ENCODE results near the gene RB1. TPM values are rescaled to one million over a fixed set of nuclear protein-coding genes. Genes with fewer than 3 reads are reported as not detected.

RB1 gene
- total RNA-seq, 1 experiment from 2014 or later, result 36.7 TPM

GRCh38 chr13:48333976-48334375 is 30.4 kb downstream of the RB1 start:
- ChIA-PET POLR2A (no interaction called here), CTCF (interaction anchor here (0.7 to 3.8 kb wide), 8 partner anchors 10 to 435 kb away, joined by 3 to 65 read pairs (median 5); no protein-coding TSS in a partner anchor), RAD21 (ENCODE audit: low non-redundant PET in 1 of 2, low total read pairs in 2 of 2, uncharacterized antibody in 2 of 2, unreplicated experiment in 2 of 2) (interaction anchor here (1.2 to 2.2 kb wide), 3 partner anchors 10 to 247 kb away, joined by 3 to 16 read pairs (median 7); no protein-coding TSS in a partner anchor)
- Histone ChIP-seq H4K20me1 (ENCODE audit: insufficient read depth) (no peaks in the 10 kb centered on the region), H3K4me2 (ENCODE audit: low read length) (no peak overlapping the region), H3K9me2 (ENCODE audit: insufficient read depth) (no peaks in the 10 kb centered on the region), H3K36me3 (ENCODE audit: control insufficient read depth in 1 of 2, insufficient read depth in 2 of 2, low read length in 2 of 2) (no peaks in the 10 kb centered on the region), H3K27me3 (ENCODE audit: insufficient read depth, low read length) (no peaks in the 10 kb centered on the region), H3K4me1 (ENCODE audit: control insufficient read depth in 1 of 2, insufficient read depth in 2 of 2, low read length in 2 of 2) (no peaks in the 10 kb centered on the region), H3K9me3 (ENCODE audit: control insufficient read depth in 1 of 2, insufficient read depth in 1 of 2, low read depth in 1 of 2, low read length in 2 of 2) (no peaks in the 10 kb centered on the region), H3K9ac (ENCODE audit: low read length) (no peak overlapping the region), H3K4me3 (replicated peaks in 1 of 2; ENCODE audit: low read depth in 1 of 2, low read length in 2 of 2) (no peak overlapping the region), H3K79me2 (ENCODE audit: insufficient read depth, low read length) (no peaks in the 10 kb centered on the region), H3K27ac (ENCODE audit: low read depth, low read length) (no peak overlapping the region), H2AFZ (ENCODE audit: low read depth, low read length, poor library complexity, severe bottlenecking) (no peak overlapping the region)
- TF ChIP-seq POLR2A (IDR thresholded peaks at IDR 0.05; ENCODE audit: borderline replicate concordance, extremely low read depth, insufficient read depth, insufficient read length) (no peak), YY1 (IDR thresholded peaks at IDR 0.05; ENCODE audit: extremely low read depth, insufficient replicate concordance, low read depth, low read length) (no peak), EGR1 (IDR thresholded peaks at IDR 0.05; ENCODE audit: low read depth) (no peak), TCF7L2 (IDR thresholded peaks at IDR 0.05; ENCODE audit: borderline replicate concordance, extremely low read depth, insufficient read depth, insufficient read length) (no peak), ZNF274 (IDR thresholded peaks at IDR 0.05; ENCODE audit: low read depth, low read length) (no peak), JUND (IDR thresholded peaks at IDR 0.05) (no peak), FOSL1 (IDR thresholded peaks at IDR 0.05; ENCODE audit: low read depth) (no peak), REST (IDR thresholded peaks at IDR 0.05; ENCODE audit: low read depth) (no peak), SP1 (IDR thresholded peaks at IDR 0.05; ENCODE audit: low read depth) (no peak), MAX (IDR thresholded peaks at IDR 0.05) (no peak), ATF3 (IDR thresholded peaks at IDR 0.05) (no peak), EZH2 (IDR thresholded peaks at IDR 0.05) (no peak), CBX3 (IDR thresholded peaks at IDR 0.05; ENCODE audit: low read depth) (no peak), CTCF (IDR thresholded peaks at IDR 0.05 in 2 of 3, conservative IDR thresholded peaks at IDR 0.05 in 1 of 3; ENCODE audit: borderline replicate concordance in 1 of 3, insufficient read depth in 1 of 3, low read depth in 2 of 3, low read length in 2 of 3) (no peak), ZFX (IDR thresholded peaks at IDR 0.05) (no peak), SIN3A (IDR thresholded peaks at IDR 0.05; ENCODE audit: low read depth) (no peak), ELF1 (IDR thresholded peaks at IDR 0.05; ENCODE audit: borderline replicate concordance, low read depth) (no peak), SRF (IDR thresholded peaks at IDR 0.05; ENCODE audit: low read depth) (no peak)
- no TSS peak for BruUV-seq (replicated peaks)
- DNase-seq (ENCODE audit: low read depth, low spot score) (no peak), ATAC-seq (0 out of 2 replicates have a peak, but pooled peaks have one; percentile 9)
- intact Hi-C loops (cut with micrococcal nuclease), result loop anchor here (1.0 to 10.0 kb wide), 3 partner anchors 246 to 435 kb away; no protein-coding TSS in a partner anchor
